ENCODE results near the gene C18orf63. TPM values are rescaled to one million over a fixed set of nuclear protein-coding genes. Genes with fewer than 3 reads are reported as not detected.

Gene C18orf63
- total RNA-seq, 1 experiment from 2014 or later: not detected

- POLR2A ChIA-PET: interaction anchor here (0.5 kb wide), 1 partner anchor 427 kb away, joined by 3 read pairs; no protein-coding TSS in a partner anchor
- Mint-ChIP-seq H3K27me3 (ENCODE audit: insufficient read depth, unreplicated experiment) (peaks cover 20% of the 10 kb centered on the region), H3K9me3 (ENCODE audit: unreplicated experiment) (no peaks in the 10 kb centered on the region), H3K36me3 (ENCODE audit: insufficient read depth, unreplicated experiment) (no peaks in the 10 kb centered on the region), H3K4me3 (ENCODE audit: unreplicated experiment) (no peak overlapping the region), H3K27ac (ENCODE audit: low read depth, unreplicated experiment) (no peak overlapping the region), H3K4me1 (ENCODE audit: insufficient read depth, unreplicated experiment) (no peaks in the 10 kb centered on the region)
- intact Hi-C loops (cut with micrococcal nuclease): loop anchor here (5.0 kb wide), 1 partner anchor 1575 kb away; no protein-coding TSS in a partner anchor
- no peak for TF ChIP-seq CTCF (IDR thresholded peaks at IDR 0.05; ENCODE audit: unreplicated experiment)
- CTCF ChIA-PET: interaction anchor here (1.0 to 3.7 kb wide), 3 partner anchors 132 to 142 kb away, joined by 3 to 19 read pairs (median 3); no protein-coding TSS in a partner anchor
- no TSS peak for BruUV-seq (replicated peaks)
- DNase-seq (ENCODE audit: unreplicated experiment): no peak
These were observed 21.7 kb downstream of the C18orf63 start for GRCh38 chr18:74337155-74337911.

- no TSS peak for BruUV-seq (replicated peaks)
- no peaks in the 10 kb centered on the region for H3K4me1 Mint-ChIP-seq (ENCODE audit: insufficient read depth, unreplicated experiment)
- no peak for TF ChIP-seq CTCF (IDR thresholded peaks at IDR 0.05; ENCODE audit: unreplicated experiment)
- ChIA-PET POLR2A (no interaction called here), CTCF (interaction anchor here (0.6 to 3.7 kb wide), 7 partner anchors 26 to 1390 kb away, joined by 3 to 19 read pairs (median 3); no protein-coding TSS in a partner anchor)
- H3K9me3 Mint-ChIP-seq (ENCODE audit: unreplicated experiment): no peaks in the 10 kb centered on the region
- no peak for DNase-seq (ENCODE audit: unreplicated experiment)
- intact Hi-C loops (cut with micrococcal nuclease): loop anchor here (5.0 kb wide), 1 partner anchor 1576 kb away; no protein-coding TSS in a partner anchor
- no peak overlapping the region for H3K4me3 Mint-ChIP-seq (ENCODE audit: unreplicated experiment)
- H3K27me3 Mint-ChIP-seq (ENCODE audit: insufficient read depth, unreplicated experiment): peaks cover 24% of the 10 kb centered on the region
- H3K27ac Mint-ChIP-seq (ENCODE audit: low read depth, unreplicated experiment): no peak overlapping the region
- H3K36me3 Mint-ChIP-seq (ENCODE audit: insufficient read depth, unreplicated experiment): no peaks in the 10 kb centered on the region
These were observed 22.3 kb downstream of the C18orf63 start for GRCh38 chr18:74337912-74338309.

- Mint-ChIP-seq H3K9me3 (ENCODE audit: unreplicated experiment) (no peaks in the 10 kb centered on the region), H3K27ac (ENCODE audit: low read depth, unreplicated experiment) (no peak overlapping the region), H3K4me3 (ENCODE audit: unreplicated experiment) (no peak overlapping the region), H3K36me3 (ENCODE audit: insufficient read depth, unreplicated experiment) (no peaks in the 10 kb centered on the region), H3K4me1 (ENCODE audit: insufficient read depth, unreplicated experiment) (no peaks in the 10 kb centered on the region), H3K27me3 (ENCODE audit: insufficient read depth, unreplicated experiment) (peaks cover 41% of the 10 kb centered on the region)
- CTCF ChIA-PET: interaction anchor here (0.6 to 2.5 kb wide), 36 partner anchors 10 to 1645 kb away, joined by 3 to 89 read pairs (median 4); no protein-coding TSS in a partner anchor
- DNase-seq (ENCODE audit: unreplicated experiment): peak; percentile 60
- BruUV-seq (replicated peaks): no TSS peak
- POLR2A ChIA-PET: interaction anchor here (1.3 to 1.4 kb wide), 2 partner anchors 145 to 147 kb away, joined by 3 to 4 read pairs; no protein-coding TSS in a partner anchor
- TF ChIP-seq CTCF (IDR thresholded peaks at IDR 0.05; ENCODE audit: unreplicated experiment): peak; percentile 62
- intact Hi-C loops (cut with micrococcal nuclease): loop anchor here (1.0 to 2.0 kb wide), 3 partner anchors 32 to 1638 kb away; no protein-coding TSS in a partner anchor
These were observed 26.9 kb downstream of the C18orf63 start for GRCh38 chr18:74342416-74343043.

GRCh38 chr18:74346206-74346605, 30.6 kb downstream of the C18orf63 start:
- Mint-ChIP-seq H3K4me1 (ENCODE audit: insufficient read depth, unreplicated experiment) (no peaks in the 10 kb centered on the region), H3K36me3 (ENCODE audit: insufficient read depth, unreplicated experiment) (no peaks in the 10 kb centered on the region), H3K9me3 (ENCODE audit: unreplicated experiment) (no peaks in the 10 kb centered on the region), H3K27ac (ENCODE audit: low read depth, unreplicated experiment) (no peak overlapping the region), H3K4me3 (ENCODE audit: unreplicated experiment) (no peak overlapping the region), H3K27me3 (ENCODE audit: insufficient read depth, unreplicated experiment) (peaks cover 28% of the 10 kb centered on the region)
- BruUV-seq (replicated peaks): no TSS peak
- intact Hi-C loops (cut with micrococcal nuclease): no loop called here
- DNase-seq (ENCODE audit: unreplicated experiment): no peak
- CTCF ChIA-PET: interaction anchor here (0.7 to 11.9 kb wide), 6 partner anchors 146 to 838 kb away, joined by 3 to 234 read pairs (median 4); partner anchors contain the start of gene CNDP2
- POLR2A ChIA-PET: interaction anchor here (1.1 kb wide), 1 partner anchor 151 kb away, joined by 3 read pairs; no protein-coding TSS in a partner anchor
- TF ChIP-seq CTCF (IDR thresholded peaks at IDR 0.05; ENCODE audit: unreplicated experiment): no peak
